NB4 (cell line): ENCODE data around the gene TRIOBP.
A peak's percentile ranks its signal among the peaks of the same experiment; 100 is the strongest.

Experiments used
- DNase-seq: peaks from one replicate; pipeline ENCODE4 v3.0.0; 2010; ENCODE audit warnings: low read depth
- H3K4me3 ChIP-seq: one replicate; pipeline ENCODE4 v1.5.1; 2011; ENCODE audit warnings: mild to moderate bottlenecking, low read depth, low read length, moderate library complexity
- MYC ChIP-seq: IDR thresholded peaks from 2 replicates; pipeline ENCODE4 v1.6.1; 2011; ENCODE audit warnings: low read depth, low read length
- POLR2A ChIP-seq: IDR thresholded peaks from 2 replicates; pipeline ENCODE4 v1.6.1; 2011; ENCODE audit warnings: mild to moderate bottlenecking; ENCODE audit not compliant: insufficient read length; ENCODE audit errors: extremely low read depth
- TF ChIP-seq, protein P1 (sequence below): IDR thresholded peaks from 2 replicates; pipeline ENCODE4 v1.6.1; 2011; ENCODE audit warnings: low read depth, low read length
- TF ChIP-seq, protein P2 (sequence below): IDR thresholded peaks from one replicate; pipeline ENCODE4 v1.5.1; 2012; ENCODE audit warnings: low read depth, low read length

Gene TRIOBP

GRCh38 chr22:37739611-37740049 lies 42.8 kb downstream of the TRIOBP start:
- TF ChIP-seq MYC (0 out of 2 replicates have a peak, but pooled peaks have one; percentile 24), POLR2A (peak; percentile 20)
- TF ChIP-seq, protein P1, sequence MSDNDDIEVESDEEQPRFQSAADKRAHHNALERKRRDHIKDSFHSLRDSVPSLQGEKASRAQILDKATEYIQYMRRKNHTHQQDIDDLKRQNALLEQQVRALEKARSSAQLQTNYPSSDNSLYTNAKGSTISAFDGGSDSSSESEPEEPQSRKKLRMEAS = no peak
- peak overlapping the region; percentile 34 for H3K4me3 ChIP-seq
- peak; percentile 93 for DNase-seq

DNA sequence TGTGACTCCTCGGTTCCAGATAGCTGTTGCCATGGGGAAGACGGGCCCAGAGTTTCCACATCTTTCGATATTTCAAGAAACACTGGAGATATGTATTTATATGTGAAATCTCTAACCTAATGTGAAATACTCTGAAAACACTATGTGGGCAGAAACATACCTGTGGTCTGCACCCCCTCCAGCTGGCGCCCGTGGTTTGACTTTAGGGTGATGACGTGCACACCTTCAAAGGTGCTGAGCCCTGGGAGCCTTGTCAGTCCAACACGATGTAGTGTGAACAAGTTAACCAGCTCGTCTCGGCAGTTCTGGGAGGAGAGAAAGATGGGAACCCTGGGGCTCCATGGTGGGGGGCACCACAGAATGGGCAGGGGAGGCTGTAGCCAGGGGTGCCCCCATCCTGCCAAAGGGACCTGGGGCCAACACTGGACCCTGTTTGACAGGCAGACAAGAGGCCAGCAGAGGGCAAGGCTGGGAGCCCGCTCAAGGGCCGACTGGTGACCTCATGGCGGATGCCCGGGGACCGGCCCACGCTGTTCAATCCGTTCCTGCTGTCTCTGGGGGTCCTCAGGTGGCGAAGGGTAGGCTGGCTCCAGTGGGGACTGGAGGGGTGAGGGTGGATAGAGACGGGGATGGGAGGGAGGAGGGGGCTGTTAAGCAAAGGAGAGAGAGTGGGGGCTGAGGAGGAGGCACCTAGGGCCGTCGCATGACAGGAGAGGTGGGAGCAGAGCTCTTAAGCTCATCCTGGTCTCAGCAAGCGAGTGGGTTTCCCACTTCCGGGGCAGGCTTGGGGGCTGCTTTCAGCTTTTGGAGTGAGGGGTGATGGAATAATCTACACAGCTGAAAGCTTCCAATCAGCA lies 43.8 kb downstream of the TRIOBP start:
- TF ChIP-seq, protein P1 = no peak
- TF ChIP-seq MYC = 0 out of 2 replicates have a peak, but pooled peaks have one; percentile 2
- no peak for DNase-seq
- H3K4me3 ChIP-seq = no peak overlapping the region

- H3K4me3 ChIP-seq = no peak overlapping the region
- peak; percentile 97 for DNase-seq
- TF ChIP-seq, protein P1 = no peak
- TF ChIP-seq MYC (no peak), POLR2A (no peak)
- TF ChIP-seq, protein P2, sequence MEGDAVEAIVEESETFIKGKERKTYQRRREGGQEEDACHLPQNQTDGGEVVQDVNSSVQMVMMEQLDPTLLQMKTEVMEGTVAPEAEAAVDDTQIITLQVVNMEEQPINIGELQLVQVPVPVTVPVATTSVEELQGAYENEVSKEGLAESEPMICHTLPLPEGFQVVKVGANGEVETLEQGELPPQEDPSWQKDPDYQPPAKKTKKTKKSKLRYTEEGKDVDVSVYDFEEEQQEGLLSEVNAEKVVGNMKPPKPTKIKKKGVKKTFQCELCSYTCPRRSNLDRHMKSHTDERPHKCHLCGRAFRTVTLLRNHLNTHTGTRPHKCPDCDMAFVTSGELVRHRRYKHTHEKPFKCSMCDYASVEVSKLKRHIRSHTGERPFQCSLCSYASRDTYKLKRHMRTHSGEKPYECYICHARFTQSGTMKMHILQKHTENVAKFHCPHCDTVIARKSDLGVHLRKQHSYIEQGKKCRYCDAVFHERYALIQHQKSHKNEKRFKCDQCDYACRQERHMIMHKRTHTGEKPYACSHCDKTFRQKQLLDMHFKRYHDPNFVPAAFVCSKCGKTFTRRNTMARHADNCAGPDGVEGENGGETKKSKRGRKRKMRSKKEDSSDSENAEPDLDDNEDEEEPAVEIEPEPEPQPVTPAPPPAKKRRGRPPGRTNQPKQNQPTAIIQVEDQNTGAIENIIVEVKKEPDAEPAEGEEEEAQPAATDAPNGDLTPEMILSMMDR = no peak
Observed at GRCh38 chr22:37741312-37741795, 44.5 kb downstream of the TRIOBP start.

DNA sequence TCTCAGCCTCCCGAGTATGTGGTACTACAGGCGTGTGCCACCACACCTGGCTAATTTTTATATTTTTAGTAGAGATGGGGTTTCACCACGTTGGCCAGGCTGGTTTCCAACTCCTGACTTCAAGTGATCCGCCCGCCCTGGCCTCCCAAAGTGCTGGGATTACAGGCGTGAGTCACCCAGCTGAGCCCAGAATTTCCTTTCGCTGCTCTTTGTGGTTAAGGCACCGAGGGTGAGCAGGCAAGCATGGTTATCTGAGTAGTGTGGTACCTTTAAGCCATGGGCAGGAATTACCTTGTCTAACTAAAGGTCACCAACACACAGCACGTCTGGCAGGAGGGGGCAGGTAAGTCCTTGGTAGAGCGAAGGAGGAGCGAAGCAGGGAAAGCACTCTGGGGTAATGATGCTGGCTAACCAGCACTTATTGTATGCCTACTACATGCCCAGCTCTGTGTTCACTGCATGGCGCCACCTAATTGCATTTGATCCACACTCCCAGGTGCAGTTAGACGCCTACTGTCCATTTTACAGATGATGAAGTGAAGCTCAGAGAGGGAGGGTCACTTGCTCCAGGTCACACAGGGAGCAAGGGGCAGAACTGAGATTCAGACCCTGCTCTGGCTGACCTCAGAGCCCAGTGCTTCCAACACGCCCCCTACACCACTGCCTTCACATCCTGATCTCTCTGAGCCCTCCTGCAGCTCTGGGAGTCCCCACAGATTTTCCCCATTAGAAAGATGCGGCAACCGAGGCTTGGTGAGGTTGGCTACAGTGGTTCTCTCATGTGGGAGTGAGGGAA lies 45.7 kb downstream of the TRIOBP start:
- TF ChIP-seq MYC = no peak
- TF ChIP-seq, protein P2 = no peak
- no peak for TF ChIP-seq POLR2A
- TF ChIP-seq, protein P1 = no peak
- peak; percentile 81 for DNase-seq

DNA sequence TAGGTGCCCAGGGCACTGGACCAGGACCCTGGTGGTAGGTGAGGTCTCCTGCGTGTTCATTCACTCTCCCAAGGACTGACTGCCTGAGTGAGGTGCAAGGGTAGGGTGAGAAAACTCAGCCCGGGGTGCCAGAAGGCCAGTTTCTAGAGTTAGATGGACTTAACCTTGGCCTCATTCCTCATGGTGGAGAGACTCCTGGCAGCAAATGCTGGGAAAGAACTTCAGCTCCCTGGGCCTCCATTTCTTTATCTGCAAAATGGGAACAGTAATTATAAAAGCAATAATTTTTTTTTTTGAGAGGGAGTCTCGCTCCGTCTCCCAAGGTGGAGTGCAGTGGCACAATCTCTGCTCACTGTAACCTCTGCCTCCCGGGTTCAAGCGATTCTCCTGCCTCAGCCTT lies 47.7 kb downstream of the TRIOBP start:
- TF ChIP-seq MYC = no peak
- TF ChIP-seq, protein P1 = no peak
- TF ChIP-seq POLR2A = no peak
- TF ChIP-seq, protein P2 = no peak
- DNase-seq = no peak
- H3K4me3 ChIP-seq = no peak overlapping the region

More for the DNA sequence above, 45.7 kb downstream of the TRIOBP start:
- no peak overlapping the region for H3K4me3 ChIP-seq

- TF ChIP-seq POLR2A = no peak
- TF ChIP-seq MYC = no peak
- TF ChIP-seq, protein P1 = no peak
- TF ChIP-seq, protein P2 = no peak
- peak overlapping the region; percentile 80 for H3K4me3 ChIP-seq
- peak; percentile 93 for DNase-seq
Observed at GRCh38 chr22:37745548-37746365, 48.9 kb downstream of the TRIOBP start.
